ENCODE measurements around the gene ANK2.

- TF ChIP-seq CTCF (IDR thresholded peaks at IDR 0.05 in 8 of 11, conservative IDR thresholded peaks at IDR 0.05 in 3 of 11) (no peak), POLR2A (IDR thresholded peaks at IDR 0.05) (no peak), POLR2AphosphoS5 (IDR thresholded peaks at IDR 0.05) (no peak)
Observed at GRCh38 chr4:113406723-113407016, 357.2 kb downstream of the ANK2 start.
